ENCODE data around the gene HLA-DPA1. TPM values are rescaled to one million over a fixed set of nuclear protein-coding genes. Genes with fewer than 3 reads are reported as not detected.
"Not testable (repeated sequence)": the region's sequence is repeated elsewhere in the genome, so short reads cannot be mapped to it uniquely, and the experiment has no call there.

The HLA-DPA1 gene
- total RNA-seq, 4 donors from 2014 or later = 20.4 to 211 (median 137) TPM

DNA sequence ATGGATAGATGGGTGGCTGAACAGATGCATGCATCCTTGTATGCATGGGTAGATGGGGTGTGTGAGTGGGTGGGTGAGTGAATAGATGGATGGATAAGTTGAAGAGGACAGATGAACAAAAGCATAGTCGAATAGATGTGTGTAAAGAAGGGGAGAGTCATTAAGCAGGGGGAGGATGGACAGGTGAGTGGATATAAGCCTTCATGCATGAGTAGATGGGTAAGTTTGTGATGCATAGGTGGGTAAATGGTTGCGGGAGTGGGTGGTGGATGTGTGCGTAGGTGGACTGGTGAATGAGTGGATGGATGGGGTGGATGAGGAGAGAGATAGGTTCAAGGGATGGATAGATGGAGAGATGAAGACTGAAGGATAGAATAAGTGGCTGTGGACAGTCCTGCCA lies 31.9 kb upstream of the HLA-DPA1 start:
- ATAC-seq (ENCODE audit: low FRiP score) (no peak), DNase-seq (ENCODE audit: low spot score) (no peak)
- TF ChIP-seq, protein P1, sequence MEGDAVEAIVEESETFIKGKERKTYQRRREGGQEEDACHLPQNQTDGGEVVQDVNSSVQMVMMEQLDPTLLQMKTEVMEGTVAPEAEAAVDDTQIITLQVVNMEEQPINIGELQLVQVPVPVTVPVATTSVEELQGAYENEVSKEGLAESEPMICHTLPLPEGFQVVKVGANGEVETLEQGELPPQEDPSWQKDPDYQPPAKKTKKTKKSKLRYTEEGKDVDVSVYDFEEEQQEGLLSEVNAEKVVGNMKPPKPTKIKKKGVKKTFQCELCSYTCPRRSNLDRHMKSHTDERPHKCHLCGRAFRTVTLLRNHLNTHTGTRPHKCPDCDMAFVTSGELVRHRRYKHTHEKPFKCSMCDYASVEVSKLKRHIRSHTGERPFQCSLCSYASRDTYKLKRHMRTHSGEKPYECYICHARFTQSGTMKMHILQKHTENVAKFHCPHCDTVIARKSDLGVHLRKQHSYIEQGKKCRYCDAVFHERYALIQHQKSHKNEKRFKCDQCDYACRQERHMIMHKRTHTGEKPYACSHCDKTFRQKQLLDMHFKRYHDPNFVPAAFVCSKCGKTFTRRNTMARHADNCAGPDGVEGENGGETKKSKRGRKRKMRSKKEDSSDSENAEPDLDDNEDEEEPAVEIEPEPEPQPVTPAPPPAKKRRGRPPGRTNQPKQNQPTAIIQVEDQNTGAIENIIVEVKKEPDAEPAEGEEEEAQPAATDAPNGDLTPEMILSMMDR (IDR thresholded peaks at IDR 0.05) = no peak

GRCh38 chr6:33104887-33105286 lies 31.4 kb upstream of the HLA-DPA1 start:
- DNase-seq (ENCODE audit: low spot score) = no peak

GRCh38 chr6:33103776-33104175 lies 30.3 kb upstream of the HLA-DPA1 start:
- TF ChIP-seq, protein P1 (IDR thresholded peaks at IDR 0.05) = no peak
- ATAC-seq (ENCODE audit: low FRiP score) (no peak), DNase-seq (ENCODE audit: low spot score) (no peak)

More at GRCh38 chr6:33104887-33105286, 31.4 kb upstream of the HLA-DPA1 start:
- TF ChIP-seq, protein P1 (IDR thresholded peaks at IDR 0.05) = no peak
- ATAC-seq (ENCODE audit: low FRiP score) = no peak

GRCh38 chr6:33101121-33101737 lies 27.8 kb upstream of the HLA-DPA1 start:
- ATAC-seq (ENCODE audit: low FRiP score); DNase-seq (ENCODE audit: low spot score): not testable (repeated sequence)

GRCh38 chr6:33095681-33096080 lies 22.2 kb upstream of the HLA-DPA1 start:
- TF ChIP-seq, protein P1 (IDR thresholded peaks at IDR 0.05) = no peak
- no peak for ATAC-seq (ENCODE audit: low FRiP score)

DNA sequence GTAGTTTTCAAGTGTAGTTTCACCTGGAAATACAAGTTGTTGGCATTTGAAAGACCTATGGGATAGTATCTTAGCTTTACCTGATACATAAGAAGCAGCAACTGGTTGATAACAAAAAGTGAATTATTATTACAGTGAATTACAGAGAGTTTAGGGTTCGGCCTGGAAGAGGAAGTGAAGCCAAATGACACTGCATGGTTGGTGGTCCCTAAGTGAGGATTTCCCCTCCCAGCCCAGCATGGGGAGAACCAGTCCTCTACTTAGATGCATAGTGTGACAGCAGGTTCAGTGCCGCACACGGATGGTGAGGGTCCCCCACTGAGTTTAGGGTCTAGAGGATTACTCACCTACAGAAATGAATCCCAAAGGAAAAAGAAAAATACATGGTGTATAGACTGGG lies 20.4 kb upstream of the HLA-DPA1 start:
- no peak for ATAC-seq (ENCODE audit: low FRiP score)
- TF ChIP-seq, protein P1 (IDR thresholded peaks at IDR 0.05) = no peak
- DNase-seq (ENCODE audit: low spot score) = no peak

More at GRCh38 chr6:33095681-33096080, 22.2 kb upstream of the HLA-DPA1 start:
- DNase-seq (ENCODE audit: low spot score) = no peak

DNA sequence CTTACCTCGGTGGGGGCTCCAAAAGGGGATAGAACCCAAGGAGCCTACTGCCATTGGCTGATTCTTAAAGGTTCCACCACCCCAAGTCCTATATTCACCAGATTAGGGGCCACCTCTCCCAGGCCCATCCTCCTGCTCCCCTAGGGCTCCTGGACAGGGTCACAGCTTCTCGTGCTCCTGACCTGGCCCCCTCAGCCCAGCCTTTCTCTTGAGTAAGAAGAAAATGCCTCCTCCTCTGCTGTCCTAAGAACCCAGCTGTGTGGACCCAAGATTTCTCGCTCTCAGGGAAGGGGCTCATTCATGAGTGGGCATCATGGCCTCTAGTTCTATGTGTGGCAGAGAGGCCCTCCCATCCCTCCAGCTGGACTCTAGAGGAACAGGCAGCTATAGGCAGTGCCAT lies 18.9 kb upstream of the HLA-DPA1 start:
- TF ChIP-seq, protein P1 (IDR thresholded peaks at IDR 0.05) = no peak
- DNase-seq (ENCODE audit: low spot score) (no peak), ATAC-seq (ENCODE audit: low FRiP score) (no peak)

Measured in omental fat pad (tissue), 4 donors.